HG03060 (cell line): ENCODE results near the gene BEND3.
"Not testable (repeated sequence)": the region's sequence is repeated elsewhere in the genome, so short reads cannot be mapped to it uniquely, and the experiment has no call there.

ENCODE experiments used
- ATAC-seq: cut with Tn5 transposase; IDR thresholded peaks from one replicate; pipeline ENCODE4 v1.9.1; 2021; ENCODE audit warnings: low read depth, moderate number of reproducible peaks; ENCODE audit not compliant: unreplicated experiment

BEND3 gene

DNA sequence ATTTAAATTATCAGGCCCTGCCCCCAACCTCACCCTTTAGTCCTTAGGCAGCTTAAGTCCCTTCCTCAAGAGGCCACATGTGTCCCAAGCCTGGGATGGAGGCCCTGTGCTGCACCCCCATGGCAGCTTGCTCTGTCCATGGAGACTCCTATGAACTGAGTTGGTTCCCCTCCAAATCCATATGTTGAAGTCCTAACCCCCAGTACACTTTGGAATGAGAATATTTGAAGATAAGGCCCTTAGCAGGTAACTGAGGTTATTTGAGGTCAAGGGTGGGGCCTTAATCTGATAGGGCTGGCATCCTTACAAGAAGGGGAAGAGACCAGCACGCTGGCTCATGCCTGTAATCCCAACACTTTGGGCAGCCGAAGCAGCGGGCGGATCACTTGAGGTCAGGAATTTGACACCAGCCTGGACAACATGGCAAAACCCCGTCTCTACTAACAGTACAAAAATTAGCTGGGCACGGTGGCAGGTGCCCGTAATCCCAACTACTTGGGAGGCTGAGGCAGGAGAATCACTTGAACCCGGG, 6.7 kb upstream of the BEND3 start:
- no peak for ATAC-seq

DNA sequence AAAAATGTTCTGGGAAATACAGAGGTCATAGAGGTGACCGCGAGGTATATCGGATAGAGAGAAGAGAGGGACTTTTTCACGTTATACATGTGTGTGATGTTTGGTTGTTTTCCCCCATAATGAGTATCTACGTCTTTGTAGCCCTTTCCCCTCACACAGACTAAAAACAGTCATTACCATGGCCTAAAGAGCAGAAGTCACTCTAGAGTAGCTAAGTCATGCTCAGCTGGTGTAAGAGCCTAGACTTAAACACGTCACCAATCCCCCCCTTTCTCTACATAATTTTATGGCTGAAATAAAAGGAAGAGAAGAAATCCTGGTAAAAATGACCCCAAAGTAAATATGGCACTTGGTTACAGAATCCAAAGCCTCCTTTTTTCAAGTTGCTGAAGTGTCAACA, 6.0 kb upstream of the BEND3 start:
- no peak for ATAC-seq

DNA sequence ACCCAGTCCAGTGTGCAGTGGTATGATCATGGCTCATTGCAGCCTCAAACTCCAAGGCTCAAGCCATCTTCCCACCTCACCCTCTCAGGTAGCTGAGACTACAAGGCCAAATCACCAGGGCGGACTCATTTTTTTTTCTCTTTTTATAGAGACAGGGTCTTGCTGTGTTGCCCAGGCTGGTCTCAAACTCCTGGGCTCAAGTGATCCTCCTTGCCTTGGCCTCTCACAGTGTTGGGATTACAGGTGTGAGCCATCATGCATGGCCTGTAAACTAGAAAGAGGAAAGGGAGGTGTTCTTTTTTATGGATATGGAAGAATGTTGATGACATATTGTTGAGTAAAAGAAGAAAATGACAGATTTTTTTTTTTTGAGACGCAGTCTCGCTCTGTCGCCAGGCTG, 5.1 kb upstream of the BEND3 start:
- no peak for ATAC-seq

DNA sequence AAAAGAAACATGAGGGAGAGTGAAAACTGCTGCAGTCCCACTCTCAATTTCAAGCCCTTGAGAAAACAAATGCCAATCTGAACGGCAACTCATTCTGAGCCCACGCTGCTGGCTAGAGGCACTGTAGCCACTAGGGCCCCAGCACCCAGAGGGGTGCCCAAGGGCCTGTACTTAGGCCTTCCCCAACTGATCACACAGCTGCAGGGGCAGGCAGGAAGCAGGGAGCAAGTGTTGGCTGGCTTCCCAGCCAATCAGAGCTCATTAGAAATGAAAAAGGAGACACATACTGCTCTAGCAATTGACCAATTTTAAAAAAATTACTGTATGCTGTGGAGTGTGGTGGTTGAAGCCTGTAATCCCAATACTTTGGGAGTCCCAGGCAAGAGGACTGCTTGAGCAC, 3.7 kb upstream of the BEND3 start:
- no peak for ATAC-seq

DNA sequence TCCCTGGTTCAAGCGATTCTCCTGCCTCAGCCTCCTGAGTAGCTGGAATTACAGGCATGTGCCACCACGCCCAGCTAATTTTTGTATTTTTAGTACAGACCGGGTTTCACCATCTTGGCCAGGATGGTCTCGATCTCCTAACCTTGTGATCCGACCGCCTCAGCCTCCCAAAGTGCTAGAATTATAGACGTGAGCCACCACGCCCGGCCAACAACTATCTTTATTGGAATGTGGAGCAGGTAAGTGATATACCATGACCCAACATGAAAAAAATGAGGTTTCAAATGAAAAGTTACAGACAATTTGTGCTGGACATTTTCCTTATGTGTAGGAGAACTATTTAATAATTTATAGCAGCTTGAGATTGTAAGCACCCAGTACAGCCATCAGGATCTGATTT, 3.2 kb upstream of the BEND3 start:
- not testable (repeated sequence) for ATAC-seq

DNA sequence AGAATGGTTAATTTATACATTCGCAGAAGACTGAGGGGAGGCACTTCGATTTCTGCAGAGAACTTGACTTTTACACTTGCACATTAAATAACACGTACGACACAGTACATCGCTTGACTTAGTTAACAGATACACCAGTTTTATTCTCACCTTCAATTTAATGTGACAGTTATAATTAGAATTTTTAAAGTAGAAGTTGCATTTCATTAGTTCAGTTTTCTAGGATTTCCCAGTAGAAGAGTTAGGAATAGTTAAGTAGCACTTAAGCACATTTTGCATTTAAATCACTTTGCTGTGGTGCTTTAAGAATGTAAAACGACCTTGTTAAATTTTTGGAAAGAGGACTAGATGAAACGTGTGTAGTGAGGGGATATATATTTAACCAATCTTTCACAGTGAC, 1.6 kb upstream of the BEND3 start:
- ATAC-seq, result no peak

DNA sequence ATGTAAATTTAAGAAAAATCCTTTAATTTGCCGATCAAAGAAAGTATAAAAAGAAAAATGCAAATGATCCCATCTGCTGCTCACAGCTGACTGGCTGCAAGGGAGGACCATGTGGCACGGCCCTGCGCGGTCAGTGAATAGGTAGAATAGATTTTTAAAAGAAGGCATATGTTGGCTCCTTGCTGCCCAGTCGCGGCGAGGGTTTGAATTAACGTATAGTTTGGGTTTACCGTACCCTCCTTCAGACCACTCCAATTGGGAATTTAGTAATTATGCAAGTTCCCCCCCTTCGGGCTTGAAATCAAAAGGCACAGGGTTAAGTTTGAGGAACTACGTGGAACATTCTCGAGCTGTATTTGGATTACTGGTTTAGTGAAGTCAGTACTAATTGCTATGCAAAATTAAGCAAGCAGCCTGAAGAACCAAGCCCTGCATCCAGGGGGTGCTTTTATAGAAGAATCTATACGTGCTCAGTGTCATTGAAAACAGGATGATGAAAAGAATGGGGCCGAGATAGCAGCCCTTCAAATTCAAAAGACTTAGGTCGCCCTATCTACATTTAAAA, 1.1 kb upstream of the BEND3 start:
- ATAC-seq, result no peak

DNA sequence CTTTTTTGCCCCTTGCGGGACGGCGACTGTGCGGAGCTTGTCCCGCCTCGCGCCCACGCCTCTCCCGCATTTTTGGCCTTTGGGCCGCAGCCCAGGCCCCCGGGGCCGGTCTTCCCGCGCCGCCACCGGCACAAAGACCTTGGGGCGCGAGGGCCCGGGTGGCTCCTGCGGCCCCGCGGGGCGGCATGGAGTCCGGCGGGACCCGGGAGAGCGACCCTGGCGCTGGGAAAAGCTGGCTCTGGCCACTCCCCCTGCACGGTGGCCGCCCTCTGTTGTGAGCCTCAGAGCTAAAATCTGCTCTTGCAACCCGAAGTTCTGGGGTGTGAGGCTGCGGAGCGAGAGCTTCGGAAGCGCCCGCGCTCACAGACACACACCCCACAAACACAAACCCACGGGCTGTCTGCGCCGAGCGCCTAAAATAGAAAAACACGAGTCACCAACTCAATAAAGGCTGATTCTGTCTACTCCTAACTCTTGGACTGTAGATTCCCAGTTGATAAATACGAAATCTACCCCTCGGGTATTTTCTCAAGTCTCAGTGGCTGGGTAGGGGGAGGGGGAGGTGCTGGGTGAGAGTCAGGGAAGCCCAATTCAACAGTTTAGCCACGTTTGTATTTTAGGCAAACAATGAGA, 496 bp upstream of the BEND3 start:
- no peak for ATAC-seq

DNA sequence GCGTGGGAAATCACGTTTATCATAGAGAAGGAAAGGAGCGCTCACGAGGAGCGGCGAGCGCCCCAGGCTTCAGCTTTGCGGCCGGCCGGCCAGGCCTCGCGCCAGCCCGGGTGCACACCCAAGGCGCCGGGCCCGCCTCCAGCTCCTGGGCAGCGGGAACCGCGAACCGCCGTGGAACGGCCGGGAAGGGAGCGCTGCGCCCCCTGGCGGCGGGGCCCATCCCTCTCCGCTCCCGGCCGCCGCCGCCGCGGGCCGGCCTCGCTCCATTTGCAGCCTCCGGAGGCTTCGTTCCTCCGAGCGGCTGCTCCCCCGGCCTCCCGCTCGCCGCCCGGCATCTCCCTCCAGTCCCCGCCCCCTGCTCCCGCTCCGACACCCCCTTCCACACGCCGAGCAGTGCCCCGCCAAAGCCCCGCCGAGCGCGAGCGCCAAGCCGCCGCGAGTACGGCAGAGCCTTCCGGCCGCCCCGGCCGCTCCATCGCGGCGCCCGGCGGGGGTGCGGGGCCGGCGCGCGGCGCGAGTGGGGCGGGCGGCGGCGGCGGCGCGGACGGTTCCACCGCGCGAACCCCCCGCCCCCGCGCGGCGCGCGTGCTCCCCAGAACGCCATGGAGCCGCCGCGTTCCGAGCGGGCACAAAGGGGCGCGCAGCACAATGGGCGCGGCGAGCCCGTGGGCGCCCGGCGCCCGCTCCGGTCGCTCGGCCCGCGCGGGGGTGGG, 946 bp downstream of the BEND3 start:
- ATAC-seq, result no peak

DNA sequence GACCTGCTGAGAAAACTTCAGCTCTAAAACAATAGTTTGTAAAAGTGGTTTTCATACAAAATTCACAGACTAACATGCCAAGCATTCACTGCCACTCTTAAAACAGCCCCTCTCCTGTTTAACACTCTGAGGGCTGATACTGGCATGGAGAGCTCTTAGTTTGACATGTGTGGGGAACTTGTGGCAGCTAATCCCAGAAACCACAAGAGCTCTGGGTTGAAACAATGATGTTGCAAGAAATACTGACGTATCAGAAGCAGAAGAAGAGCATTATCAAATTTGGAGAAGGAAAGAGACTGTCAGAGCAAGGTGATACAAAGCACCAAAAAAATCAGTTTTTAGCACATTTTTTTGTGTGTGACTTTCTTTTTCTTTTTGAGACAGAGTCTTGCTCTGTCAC, 5.1 kb downstream of the BEND3 start:
- no peak for ATAC-seq

DNA sequence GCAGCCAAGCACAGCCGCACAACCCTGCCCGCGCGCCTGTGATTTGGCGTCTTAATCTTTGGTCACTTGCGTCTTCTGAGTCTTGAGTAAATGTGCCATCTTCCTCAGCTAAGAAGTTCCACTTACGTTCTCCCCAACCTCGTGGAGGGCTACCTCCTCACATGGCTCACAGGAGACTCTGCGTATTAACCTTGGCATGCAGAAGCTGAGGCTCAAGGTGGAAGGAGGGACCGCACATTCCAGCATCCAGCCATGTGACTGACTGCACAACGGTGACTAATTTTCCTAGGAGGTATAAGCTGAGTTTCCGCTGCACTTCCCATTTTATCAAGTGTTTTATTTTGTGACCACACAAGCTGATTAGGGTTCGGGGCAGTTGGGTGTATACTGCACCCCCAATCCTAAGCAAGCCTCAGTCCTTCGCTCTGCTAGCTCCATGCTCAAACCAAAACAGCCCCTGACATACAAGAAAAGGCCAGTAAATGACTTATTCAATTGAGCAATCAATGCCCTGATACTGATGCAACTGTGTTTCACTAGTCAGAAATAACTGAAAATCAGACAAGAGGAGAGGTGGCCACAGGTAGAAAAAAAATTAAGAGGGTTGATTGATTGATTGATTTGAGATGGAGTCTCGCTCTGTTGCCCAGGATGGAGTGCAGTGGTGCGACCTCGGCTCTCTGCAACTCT, 7.0 kb downstream of the BEND3 start:
- no peak for ATAC-seq

DNA sequence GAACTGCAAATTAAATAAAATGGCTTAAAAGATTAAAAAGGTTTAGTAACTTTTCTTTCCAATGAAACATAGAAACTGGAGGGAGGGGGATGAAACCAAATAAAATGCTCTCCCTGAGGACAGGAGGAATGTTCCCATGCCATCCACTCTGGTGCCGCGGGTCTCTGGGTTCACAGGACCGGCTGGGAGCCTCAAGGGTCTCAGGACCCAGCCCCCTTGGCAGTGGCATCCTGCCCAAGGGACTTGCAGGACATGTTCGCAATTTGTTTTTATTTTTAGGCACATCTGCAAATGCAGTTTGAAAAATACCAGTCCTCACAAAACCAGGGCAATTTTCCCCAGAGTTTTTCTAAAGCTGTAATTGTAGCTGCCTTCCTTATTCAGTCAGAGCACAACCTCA, 7.5 kb downstream of the BEND3 start:
- no peak for ATAC-seq

DNA sequence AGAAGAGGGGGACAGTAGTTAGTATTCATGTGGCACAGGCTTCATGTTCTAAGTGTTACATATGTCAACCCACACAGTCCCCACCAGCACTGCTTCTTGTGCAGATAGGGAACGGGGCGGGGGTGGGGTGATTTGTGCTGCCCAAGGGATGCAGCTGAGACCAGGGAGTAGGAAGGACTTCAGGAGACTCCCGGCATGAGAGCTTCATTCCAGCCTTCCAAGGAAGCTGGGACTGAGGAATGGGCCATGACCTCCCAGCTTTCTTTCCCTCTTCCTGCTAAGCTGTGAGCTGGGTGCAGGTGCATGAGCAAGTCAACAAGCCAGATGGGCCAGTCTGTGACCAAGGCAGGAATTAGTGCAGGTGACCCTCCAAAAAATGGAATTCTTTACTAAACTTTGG, 9.2 kb downstream of the BEND3 start:
- ATAC-seq, result no peak

DNA sequence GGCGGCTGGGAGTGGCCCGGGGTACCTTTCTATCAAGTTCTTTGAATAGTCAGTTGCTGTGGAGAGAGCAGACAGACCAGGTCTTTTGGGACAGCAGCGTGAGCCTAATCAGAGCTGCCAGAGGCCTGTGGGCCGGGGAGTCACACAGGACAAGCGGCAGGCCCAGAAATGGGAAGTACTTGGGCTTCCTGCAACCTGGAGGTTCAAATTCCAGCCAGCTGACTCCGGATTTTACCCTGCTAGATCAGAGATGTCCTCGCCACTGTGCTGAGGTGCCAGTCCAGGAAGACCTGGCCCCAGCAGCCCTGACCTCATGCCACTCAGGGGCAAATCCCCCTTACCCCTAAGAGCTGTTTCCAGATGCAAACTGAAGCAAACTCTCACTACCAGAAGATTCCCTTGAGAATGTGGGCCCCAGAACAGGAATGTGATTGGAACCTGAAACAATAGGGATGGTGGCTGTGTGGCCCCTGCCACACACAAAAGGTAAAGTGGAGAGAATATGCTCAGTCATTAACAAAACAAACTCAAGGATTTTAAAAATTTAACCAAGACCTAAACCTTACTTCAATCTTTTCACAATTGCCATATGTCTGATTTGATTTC, 9.7 kb downstream of the BEND3 start:
- no peak for ATAC-seq

DNA sequence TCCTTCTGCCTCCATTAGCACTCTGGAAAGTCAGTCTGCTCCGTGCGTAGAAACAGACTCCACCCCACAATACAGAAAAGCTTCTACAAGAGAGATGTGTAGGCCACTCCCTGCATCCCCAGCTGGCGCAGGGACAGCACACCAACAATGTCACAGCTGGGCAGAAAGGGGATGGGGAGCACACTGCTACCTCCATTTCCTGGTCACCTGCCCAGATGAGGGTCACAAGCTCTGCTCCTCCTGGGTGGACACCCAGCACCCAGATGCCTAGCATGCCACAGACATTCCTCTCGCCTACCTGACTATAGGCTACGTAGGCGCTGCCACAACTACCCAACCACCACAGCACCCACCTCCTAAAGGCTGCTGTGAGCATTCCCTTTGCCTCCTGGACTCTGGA, 12.2 kb downstream of the BEND3 start:
- no peak for ATAC-seq

DNA sequence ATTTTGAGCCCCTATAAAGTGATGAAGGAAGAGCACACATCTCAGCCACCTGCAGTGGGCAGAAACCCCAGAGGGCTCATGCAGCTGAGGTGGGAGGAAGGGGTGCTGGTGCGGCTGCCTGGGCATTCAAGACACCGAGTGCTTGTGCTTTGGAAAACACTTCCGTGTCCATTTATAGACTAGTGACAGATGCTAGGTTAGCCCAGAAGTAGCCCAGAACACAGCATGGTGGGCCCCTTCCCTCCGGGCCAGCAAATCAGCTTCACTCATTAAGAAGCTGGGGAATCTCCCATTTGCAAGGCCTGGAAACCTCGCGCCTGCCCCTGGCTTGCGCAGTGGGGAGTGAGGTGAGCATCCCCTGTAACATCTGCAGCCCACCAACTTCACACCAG, 12.9 kb downstream of the BEND3 start:
- ATAC-seq, result no peak

DNA sequence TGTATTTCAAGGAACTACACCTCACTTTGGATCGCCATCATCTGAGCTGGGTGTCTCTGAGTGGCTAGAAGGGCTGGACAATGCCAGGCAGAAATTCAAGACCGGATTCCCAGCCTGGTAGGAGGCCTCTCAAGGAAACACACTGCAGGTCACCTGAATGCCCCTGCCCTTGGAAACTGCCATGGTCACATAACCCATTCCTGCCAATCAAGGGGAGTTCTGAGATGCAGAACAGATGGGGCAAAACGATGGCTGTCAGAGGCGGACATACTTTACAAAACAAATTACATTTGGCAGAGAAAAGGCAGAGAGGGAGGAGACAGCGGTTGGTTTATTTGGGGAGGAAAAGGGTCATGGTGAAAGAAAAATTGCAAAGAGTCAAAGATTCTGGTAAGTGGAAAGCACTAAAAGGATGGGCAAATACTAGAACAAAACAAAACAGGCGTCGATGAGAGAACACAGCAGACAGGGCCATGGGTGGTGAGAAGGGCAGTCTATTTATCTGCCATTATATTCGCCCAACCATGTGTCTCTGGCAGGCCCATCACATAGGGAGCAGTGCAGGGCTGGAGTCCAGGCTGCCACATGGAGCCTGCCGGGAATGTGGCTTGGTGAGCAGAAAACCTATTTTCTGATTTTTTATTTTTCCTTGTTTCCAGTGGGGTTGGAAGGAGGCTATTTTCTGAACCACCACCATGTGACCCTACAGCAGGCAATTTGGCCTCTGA, 13.5 kb downstream of the BEND3 start:
- no peak for ATAC-seq

DNA sequence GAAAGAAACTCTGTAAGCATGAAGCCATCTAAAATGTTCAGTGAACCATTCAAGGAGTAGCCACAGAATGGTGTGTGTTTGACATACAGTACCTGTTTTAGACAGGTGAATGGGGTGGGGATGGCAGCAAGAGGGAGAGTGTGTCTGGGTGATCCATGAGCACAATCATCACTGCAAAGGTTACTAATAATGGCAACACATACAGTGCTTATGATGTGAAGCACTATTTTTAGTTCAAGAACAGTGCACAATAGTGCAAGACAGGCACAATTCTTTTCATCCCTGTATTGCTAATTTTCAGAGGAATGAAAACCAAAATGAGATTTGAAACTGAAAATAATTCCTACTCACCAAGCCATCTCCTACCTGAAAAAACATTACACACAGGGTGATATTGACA, 14.1 kb downstream of the BEND3 start:
- ATAC-seq, result no peak

DNA sequence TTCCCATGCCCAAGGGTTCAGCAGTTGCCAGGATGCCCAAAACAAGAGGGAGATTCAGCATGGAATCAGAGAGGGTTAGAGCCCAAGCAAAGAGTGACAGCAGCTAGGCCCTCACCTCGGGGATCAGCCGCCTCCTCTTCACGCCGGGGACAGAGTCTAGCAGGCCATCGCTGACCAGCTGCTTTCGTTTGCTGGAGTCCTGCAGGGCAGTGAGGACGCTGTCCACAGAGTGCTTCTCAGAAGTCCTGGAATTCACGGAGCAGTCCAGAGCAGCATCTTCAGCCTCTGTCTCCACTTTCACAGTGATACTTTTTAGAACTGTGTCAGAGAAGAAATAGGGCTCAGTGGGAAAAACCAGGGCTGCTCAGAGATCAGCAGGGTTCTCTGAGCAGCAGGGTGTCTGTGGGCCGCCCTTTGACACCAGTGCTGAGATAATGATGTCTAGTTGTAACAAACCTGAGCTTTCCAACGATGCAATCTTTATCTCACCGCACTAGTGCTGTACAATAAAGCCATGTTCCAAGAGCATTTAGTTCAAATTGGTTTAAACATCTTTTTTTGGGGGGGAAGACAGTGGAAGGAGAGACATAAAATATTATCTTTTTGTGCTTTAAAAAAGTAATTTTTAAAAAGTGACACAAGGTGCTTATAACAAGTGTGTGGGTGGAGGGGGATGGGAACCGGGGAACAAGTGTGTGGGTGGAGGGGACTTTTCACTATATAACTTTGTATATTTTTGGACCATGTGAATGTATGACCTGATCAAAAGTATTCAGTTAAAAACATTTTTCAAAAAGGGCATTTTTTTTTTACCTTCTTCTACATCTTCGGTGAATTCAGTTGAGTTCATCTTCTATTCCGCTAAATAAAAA, 16.6 kb downstream of the BEND3 start:
- ATAC-seq, result no peak
